Activated gamma-delta T cell (primary cell): ENCODE results near the gene FBXW12.

Source experiments
- DNase-seq: peaks from one replicate; lab custom pipeline; 2025; lab: John Stamatoyannopoulos, UW

Gene FBXW12

GRCh38 chr3:48435223-48435595, 63.2 kb downstream of the FBXW12 start:
- DNase-seq, result no peak

GRCh38 chr3:48435774-48436476, 63.9 kb downstream of the FBXW12 start:
- DNase-seq, result no peak

GRCh38 chr3:48436477-48436787, 64.4 kb downstream of the FBXW12 start:
- no peak for DNase-seq

GRCh38 chr3:48436855-48437254, 64.8 kb downstream of the FBXW12 start:
- no peak for DNase-seq

- DNase-seq, result no peak
These were observed 65.8 kb downstream of the FBXW12 start for GRCh38 chr3:48437812-48438211.

- DNase-seq, result peak; percentile 91
These were observed 68.0 kb downstream of the FBXW12 start, which contains the start of the genes CCDC51 and TMA7 for GRCh38 chr3:48439820-48440589. Gene CCDC51 (minus strand): TSS chr3:48440119. CDS start chr3:48435128, 4,991 bp downstream. Gene TMA7 (plus strand): TSS chr3:48440257. CDS start chr3:48440297, 40 bp downstream.

- DNase-seq, result no peak
These were observed 68.6 kb downstream of the FBXW12 start for GRCh38 chr3:48440590-48440958.

- no peak for DNase-seq
These were observed 69.9 kb downstream of the FBXW12 start for GRCh38 chr3:48441940-48442339.
